Thyroid gland (tissue), 4 donors: Measurements from ENCODE around the gene DCAF6.

ENCODE experiments used
- POLR2A ChIP-seq, 2 donors: fragments of 450-650 bp; IDR thresholded peaks; one replicate each; pipeline ENCODE4 v1.6.1; 2017; ENCODE audit warnings: antibody characterized with exemption in 2 of 2, mild to moderate bottlenecking in 2 of 2, moderate library complexity in 1 of 2
- TF ChIP-seq, protein P1 (sequence below), 6 experiments: fragments of 200-600 bp in 3 of 6; fragments of 450-650 bp in 3 of 6; sonication (generic) in 3 of 6; IDR thresholded peaks; one replicate each; pipeline ENCODE4 v1.5.1; 2016 to 2019; ENCODE audit warnings: antibody characterized with exemption in 6 of 6, mild to moderate bottlenecking in 2 of 6, inconsistent platforms in 1 of 6, moderate library complexity in 1 of 6

DNA sequence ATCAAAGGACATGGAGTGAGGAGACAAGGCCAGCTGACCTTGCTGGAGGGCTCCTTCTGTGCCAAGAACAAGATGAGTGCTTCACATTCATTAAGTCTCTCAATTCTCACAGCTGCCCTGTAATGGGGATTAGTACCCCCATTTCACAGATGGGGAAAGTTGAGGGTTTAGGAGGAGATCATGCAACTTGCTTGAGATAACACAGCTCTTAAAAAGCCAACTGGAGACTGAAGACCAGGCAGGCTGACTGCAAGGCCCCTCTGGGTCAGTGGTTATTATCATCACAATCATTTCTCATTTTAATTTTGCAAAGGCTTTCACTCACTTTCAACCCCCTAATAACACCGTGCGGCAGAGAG, 153.5 kb downstream of the DCAF6 start:
- TF ChIP-seq, protein P1, sequence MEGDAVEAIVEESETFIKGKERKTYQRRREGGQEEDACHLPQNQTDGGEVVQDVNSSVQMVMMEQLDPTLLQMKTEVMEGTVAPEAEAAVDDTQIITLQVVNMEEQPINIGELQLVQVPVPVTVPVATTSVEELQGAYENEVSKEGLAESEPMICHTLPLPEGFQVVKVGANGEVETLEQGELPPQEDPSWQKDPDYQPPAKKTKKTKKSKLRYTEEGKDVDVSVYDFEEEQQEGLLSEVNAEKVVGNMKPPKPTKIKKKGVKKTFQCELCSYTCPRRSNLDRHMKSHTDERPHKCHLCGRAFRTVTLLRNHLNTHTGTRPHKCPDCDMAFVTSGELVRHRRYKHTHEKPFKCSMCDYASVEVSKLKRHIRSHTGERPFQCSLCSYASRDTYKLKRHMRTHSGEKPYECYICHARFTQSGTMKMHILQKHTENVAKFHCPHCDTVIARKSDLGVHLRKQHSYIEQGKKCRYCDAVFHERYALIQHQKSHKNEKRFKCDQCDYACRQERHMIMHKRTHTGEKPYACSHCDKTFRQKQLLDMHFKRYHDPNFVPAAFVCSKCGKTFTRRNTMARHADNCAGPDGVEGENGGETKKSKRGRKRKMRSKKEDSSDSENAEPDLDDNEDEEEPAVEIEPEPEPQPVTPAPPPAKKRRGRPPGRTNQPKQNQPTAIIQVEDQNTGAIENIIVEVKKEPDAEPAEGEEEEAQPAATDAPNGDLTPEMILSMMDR (IDR thresholded peaks at IDR 0.05) = no peak
- no peak for TF ChIP-seq POLR2A (IDR thresholded peaks at IDR 0.05)
